Measurements from ENCODE around the gene TPR.

The TPR gene

GRCh38 chr1:186420923-186421322 is 45.9 kb upstream of the TPR start:
- Histone ChIP-seq H3K9me3 (ENCODE audit: control insufficient read depth, insufficient read depth, low read length) (no peaks in the 10 kb centered on the region), H3K4me1 (ENCODE audit: control insufficient read depth, low read length) (no peaks in the 10 kb centered on the region), H3K27me3 (ENCODE audit: control insufficient read depth, low read length) (no peaks in the 10 kb centered on the region), H4K20me1 (ENCODE audit: control insufficient read depth, insufficient read depth, low read depth, low read length) (no peaks in the 10 kb centered on the region), H3K4me2 (ENCODE audit: low read length) (no peak overlapping the region), H3K27ac (ENCODE audit: low read depth, low read length) (no peak overlapping the region), H3F3A (ENCODE audit: control insufficient read depth, insufficient read depth) (no peaks in the 10 kb centered on the region), H3K9me2 (replicated peaks; ENCODE audit: control insufficient read depth, low read length) (no peaks in the 10 kb centered on the region), H3K36me3 (ENCODE audit: control insufficient read depth, low read length) (peaks cover 17% of the 10 kb centered on the region), H3K79me2 (ENCODE audit: control insufficient read depth, low read length) (no peaks in the 10 kb centered on the region), H3K4me3 (ENCODE audit: low read length) (no peak overlapping the region)
- TF ChIP-seq CTCF (IDR thresholded peaks at IDR 0.05; ENCODE audit: low read depth, low read length, poor library complexity, severe bottlenecking) (no peak), EZH2phosphoT487 (IDR thresholded peaks at IDR 0.05; ENCODE audit: borderline replicate concordance, low read length) (no peak)

GRCh38 chr1:186420311-186420710 is 45.3 kb upstream of the TPR start:
- no peak overlapping the region for H3K4me3 ChIP-seq (ENCODE audit: low read length)
- peaks cover 17% of the 10 kb centered on the region for H3K36me3 ChIP-seq (ENCODE audit: control insufficient read depth, low read length)
- H3K4me2 ChIP-seq (ENCODE audit: low read length): no peak overlapping the region
- no peaks in the 10 kb centered on the region for H4K20me1 ChIP-seq (ENCODE audit: control insufficient read depth, insufficient read depth, low read depth, low read length)
- H3K27me3 ChIP-seq (ENCODE audit: control insufficient read depth, low read length): no peaks in the 10 kb centered on the region
- H3F3A ChIP-seq (ENCODE audit: control insufficient read depth, insufficient read depth): no peaks in the 10 kb centered on the region
- TF ChIP-seq CTCF (IDR thresholded peaks at IDR 0.05; ENCODE audit: low read depth, low read length, poor library complexity, severe bottlenecking) (no peak), EZH2phosphoT487 (IDR thresholded peaks at IDR 0.05; ENCODE audit: borderline replicate concordance, low read length) (no peak)
- H3K9me2 ChIP-seq (replicated peaks; ENCODE audit: control insufficient read depth, low read length): no peaks in the 10 kb centered on the region
- H3K79me2 ChIP-seq (ENCODE audit: control insufficient read depth, low read length): no peaks in the 10 kb centered on the region
- H3K4me1 ChIP-seq (ENCODE audit: control insufficient read depth, low read length): no peaks in the 10 kb centered on the region
- no peaks in the 10 kb centered on the region for H3K9me3 ChIP-seq (ENCODE audit: control insufficient read depth, insufficient read depth, low read length)
- no peak overlapping the region for H3K27ac ChIP-seq (ENCODE audit: low read depth, low read length)

- Histone ChIP-seq H3K4me3 (ENCODE audit: low read length) (no peak overlapping the region), H4K20me1 (ENCODE audit: control insufficient read depth, insufficient read depth, low read depth, low read length) (no peaks in the 10 kb centered on the region), H3K79me2 (ENCODE audit: control insufficient read depth, low read length) (no peaks in the 10 kb centered on the region), H3K4me1 (ENCODE audit: control insufficient read depth, low read length) (no peaks in the 10 kb centered on the region), H3K27ac (ENCODE audit: low read depth, low read length) (no peak overlapping the region), H3K36me3 (ENCODE audit: control insufficient read depth, low read length) (peaks cover 20% of the 10 kb centered on the region), H3F3A (ENCODE audit: control insufficient read depth, insufficient read depth) (no peaks in the 10 kb centered on the region), H3K9me3 (ENCODE audit: control insufficient read depth, insufficient read depth, low read length) (no peaks in the 10 kb centered on the region), H3K27me3 (ENCODE audit: control insufficient read depth, low read length) (no peaks in the 10 kb centered on the region), H3K9me2 (replicated peaks; ENCODE audit: control insufficient read depth, low read length) (no peaks in the 10 kb centered on the region), H3K4me2 (ENCODE audit: low read length) (no peak overlapping the region)
- TF ChIP-seq EZH2phosphoT487 (IDR thresholded peaks at IDR 0.05; ENCODE audit: borderline replicate concordance, low read length): no peak
These were observed 43.5 kb upstream of the TPR start for GRCh38 chr1:186418503-186418902.

GRCh38 chr1:186413319-186413718 is 38.3 kb upstream of the TPR start:
- H3K27ac ChIP-seq (ENCODE audit: low read depth, low read length): no peak overlapping the region
- no peaks in the 10 kb centered on the region for H3K9me2 ChIP-seq (replicated peaks; ENCODE audit: control insufficient read depth, low read length)
- H4K20me1 ChIP-seq (ENCODE audit: control insufficient read depth, insufficient read depth, low read depth, low read length): no peaks in the 10 kb centered on the region
- no peaks in the 10 kb centered on the region for H3K4me1 ChIP-seq (ENCODE audit: control insufficient read depth, low read length)
- TF ChIP-seq CTCF (IDR thresholded peaks at IDR 0.05; ENCODE audit: low read depth, low read length, poor library complexity, severe bottlenecking): no peak
- TF ChIP-seq EZH2phosphoT487 (IDR thresholded peaks at IDR 0.05; ENCODE audit: borderline replicate concordance, low read length): no peak
- no peaks in the 10 kb centered on the region for H3K27me3 ChIP-seq (ENCODE audit: control insufficient read depth, low read length)
- no peaks in the 10 kb centered on the region for H3K9me3 ChIP-seq (ENCODE audit: control insufficient read depth, insufficient read depth, low read length)
- H3K4me3 ChIP-seq (ENCODE audit: low read length): no peak overlapping the region
- H3F3A ChIP-seq (ENCODE audit: control insufficient read depth, insufficient read depth): no peaks in the 10 kb centered on the region
- no peaks in the 10 kb centered on the region for H3K79me2 ChIP-seq (ENCODE audit: control insufficient read depth, low read length)
- peaks cover 28% of the 10 kb centered on the region for H3K36me3 ChIP-seq (ENCODE audit: control insufficient read depth, low read length)
- H3K4me2 ChIP-seq (ENCODE audit: low read length): no peak overlapping the region

All from DOHH2 (cell line).